Measurements from ENCODE around the gene SLC26A8. TPM values are rescaled to one million over a fixed set of nuclear protein-coding genes. Genes with fewer than 3 reads are reported as not detected.
"Not testable (repeated sequence)": the region's sequence is repeated elsewhere in the genome, so short reads cannot be mapped to it uniquely, and the experiment has no call there.

SLC26A8 gene
- total RNA-seq, 1 experiment from 2014 or later, result 0.09 TPM

- Histone ChIP-seq H3K9ac (ENCODE audit: extremely low read depth, insufficient read length, low read length) (peak overlapping the region; percentile 83), H3K4ac (ENCODE audit: low read depth, low read length) (no peak overlapping the region), H2AFZ (ENCODE audit: low read length) (no peak overlapping the region), H3K9me3 (ENCODE audit: control insufficient read depth, low read depth, low read length) (no peaks in the 10 kb centered on the region), H3K23me2 (ENCODE audit: insufficient read length, low read depth, low read length, poor library complexity, severe bottlenecking) (peaks cover 10% of the 10 kb centered on the region), H2AK5ac (ENCODE audit: insufficient read length, low read length) (no peak overlapping the region), H3K79me1 (ENCODE audit: insufficient read depth, low read depth, low read length, poor library complexity, severe bottlenecking) (no peaks in the 10 kb centered on the region), H3K79me2 (ENCODE audit: insufficient read depth, low read length) (peaks cover 24% of the 10 kb centered on the region; the same call in 1 of the 2 replicates), H2BK15ac (ENCODE audit: low read depth, low read length) (no peak overlapping the region), H3K27me3 (ENCODE audit: insufficient read depth, low read length) (no peaks in the 10 kb centered on the region), H2BK5ac (ENCODE audit: insufficient read length, low read length) (no peak overlapping the region), H4K20me1 (ENCODE audit: control insufficient read depth, insufficient read depth, insufficient read length) (no peaks in the 10 kb centered on the region), H3K27ac (ENCODE audit: insufficient read length, low read depth, low read length) (no peak overlapping the region), H2BK20ac (ENCODE audit: low read depth, low read length, poor library complexity, severe bottlenecking) (no peak overlapping the region), H3K23ac (ENCODE audit: insufficient read length, low read depth, low read length) (no peak overlapping the region), H2BK120ac (ENCODE audit: low read depth, low read length, poor library complexity, severe bottlenecking) (no peak overlapping the region), H4K8ac (replicated peaks; ENCODE audit: insufficient read length, low read depth, low read length) (no peak overlapping the region), H4K5ac (ENCODE audit: insufficient read length, low read depth, low read length) (no peak overlapping the region), H3K18ac (ENCODE audit: insufficient read length, low read depth, low read length) (no peak overlapping the region), H3K56ac (ENCODE audit: insufficient read length, low read depth, low read length) (no peak overlapping the region), H3K14ac (ENCODE audit: insufficient read depth, low read length) (no peak overlapping the region), H3K4me1 (ENCODE audit: insufficient read depth, low read length) (no peaks in the 10 kb centered on the region; the same call in none of the 2 replicates), H2BK12ac (ENCODE audit: insufficient read length, low read depth, low read length) (no peak overlapping the region), H3T11ph (ENCODE audit: low read length) (no peak overlapping the region), H4K91ac (ENCODE audit: insufficient read length, low read depth, low read length) (no peak overlapping the region), H3K4me2 (ENCODE audit: insufficient read depth, insufficient read length, low read length) (peak overlapping the region; percentile 97)
- Mint-ChIP-seq H3K27me3 (ENCODE audit: low read depth) (no peaks in the 10 kb centered on the region), H3K27ac (peak overlapping the region in 1 of 3 experiments; percentile 56; a peak in 1 of 7 replicates), H3K4me1 (peaks cover 27% of the 10 kb centered on the region in 2 experiments), H3K36me3 (ENCODE audit: insufficient read depth in 1 of 3, low read depth in 3 of 3) (peaks cover 24 to 35% (median 28%) of the 10 kb centered on the region in 3 experiments), H3K4me3 (peak overlapping the region; percentile 97 to 99), H3K9me3 (no peaks in the 10 kb centered on the region; a peak in 1 of 5 replicates)
- TF ChIP-seq CTCF (conservative IDR thresholded peaks at IDR 0.05), result no peak
- DNase-seq, result no peak
- WGBS (ENCODE audit: extremely low coverage, insufficient read length, low lambda C conversion rate), result no CpG with 5 or more reads among the region's 9 CpGs
Observed at GRCh38 chr6:35919085-35919826, 105.2 kb downstream of the SLC26A8 start.

DNA sequence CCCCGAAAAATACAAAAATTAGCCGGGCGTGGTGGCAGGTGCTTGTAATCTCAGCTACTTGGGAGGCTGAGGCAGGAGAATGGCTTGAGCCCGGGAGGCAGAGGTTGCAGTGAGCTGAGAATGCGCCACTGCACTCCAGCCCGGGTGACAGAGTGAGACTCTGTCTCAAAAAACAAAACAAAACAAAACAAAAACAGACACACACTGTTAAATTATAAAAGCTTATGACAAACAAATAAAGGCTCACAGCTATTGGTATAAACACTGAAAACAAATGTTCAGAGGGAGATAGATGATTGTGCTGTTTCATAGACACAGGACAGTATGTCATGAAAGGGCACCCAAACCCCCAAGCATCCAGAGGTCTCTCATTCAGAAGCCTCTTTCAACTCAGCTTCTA is 107.5 kb downstream of the SLC26A8 start:
- not testable (repeated sequence) for H3K27me3 Mint-ChIP-seq (ENCODE audit: low read depth); H2BK20ac ChIP-seq (ENCODE audit: low read depth, low read length, poor library complexity, severe bottlenecking); H3K4ac ChIP-seq (ENCODE audit: low read depth, low read length); H2AFZ ChIP-seq (ENCODE audit: low read length); H3K9ac ChIP-seq (ENCODE audit: extremely low read depth, insufficient read length, low read length); H2BK12ac ChIP-seq (ENCODE audit: insufficient read length, low read depth, low read length); H3K27ac ChIP-seq (ENCODE audit: insufficient read length, low read depth, low read length); H3K9me3 ChIP-seq (ENCODE audit: control insufficient read depth, low read depth, low read length); DNase-seq; H4K20me1 ChIP-seq (ENCODE audit: control insufficient read depth, insufficient read depth, insufficient read length); H3K27me3 ChIP-seq (ENCODE audit: insufficient read depth, low read length); H3K79me1 ChIP-seq (ENCODE audit: insufficient read depth, low read depth, low read length, poor library complexity, severe bottlenecking); H4K91ac ChIP-seq (ENCODE audit: insufficient read length, low read depth, low read length); H3T11ph ChIP-seq (ENCODE audit: low read length); H3K4me3 Mint-ChIP-seq; H3K23ac ChIP-seq (ENCODE audit: insufficient read length, low read depth, low read length); H2AK5ac ChIP-seq (ENCODE audit: insufficient read length, low read length); H3K9me3 Mint-ChIP-seq; H4K8ac ChIP-seq (replicated peaks; ENCODE audit: insufficient read length, low read depth, low read length); H3K4me1 ChIP-seq (ENCODE audit: insufficient read depth, low read length); H2BK5ac ChIP-seq (ENCODE audit: insufficient read length, low read length); H3K14ac ChIP-seq (ENCODE audit: insufficient read depth, low read length); H2BK120ac ChIP-seq (ENCODE audit: low read depth, low read length, poor library complexity, severe bottlenecking); H3K4me2 ChIP-seq (ENCODE audit: insufficient read depth, insufficient read length, low read length); H3K23me2 ChIP-seq (ENCODE audit: insufficient read length, low read depth, low read length, poor library complexity, severe bottlenecking); H3K56ac ChIP-seq (ENCODE audit: insufficient read length, low read depth, low read length); H4K5ac ChIP-seq (ENCODE audit: insufficient read length, low read depth, low read length); H3K18ac ChIP-seq (ENCODE audit: insufficient read length, low read depth, low read length); H2BK15ac ChIP-seq (ENCODE audit: low read depth, low read length)
- peak overlapping the region in 1 of 3 experiments; percentile 22; a peak in 1 of 7 replicates for H3K27ac Mint-ChIP-seq
- peaks cover 45 to 57% (median 48%) of the 10 kb centered on the region in 3 experiments for H3K36me3 Mint-ChIP-seq (ENCODE audit: insufficient read depth in 1 of 3, low read depth in 3 of 3)
- no CpG with 5 or more reads among the region's 6 CpGs for WGBS (ENCODE audit: extremely low coverage, insufficient read length, low lambda C conversion rate)
- peaks cover 25 to 27% of the 10 kb centered on the region in 2 experiments for H3K4me1 Mint-ChIP-seq
- peaks cover 30% of the 10 kb centered on the region; the same call in 1 of the 2 replicates for H3K79me2 ChIP-seq (ENCODE audit: insufficient read depth, low read length)
